ENCODE data around the gene KRT76. TPM values are rescaled to one million over a fixed set of nuclear protein-coding genes. Genes with fewer than 3 reads are reported as not detected.

The KRT76 gene
- total RNA-seq, 4 donors from 2014 or later, result not detected

- Histone ChIP-seq H3K4me3 (no peak overlapping the region), H3K36me3 (no peaks in the 10 kb centered on the region), H3K4me1 (no peaks in the 10 kb centered on the region), H3K9me3 (no peaks in the 10 kb centered on the region), H3K27ac (replicated peaks in 1 of 4) (no peak overlapping the region), H3K27me3 (peaks cover 0 to 23% (median 0%) of the 10 kb centered on the region in 4 donors)
- TF ChIP-seq EP300 (IDR thresholded peaks at IDR 0.05), result no peak
- DNase-seq (ENCODE audit: extremely low spot score), result no peak
- intact Hi-C loops (cut with DNase I), result no loop called here
- WGBS, result 66% methylated on average over 2 of the region's 2 CpGs
Measured at GRCh38 chr12:52722680-52723079, 54.5 kb downstream of the KRT76 start.

DNA sequence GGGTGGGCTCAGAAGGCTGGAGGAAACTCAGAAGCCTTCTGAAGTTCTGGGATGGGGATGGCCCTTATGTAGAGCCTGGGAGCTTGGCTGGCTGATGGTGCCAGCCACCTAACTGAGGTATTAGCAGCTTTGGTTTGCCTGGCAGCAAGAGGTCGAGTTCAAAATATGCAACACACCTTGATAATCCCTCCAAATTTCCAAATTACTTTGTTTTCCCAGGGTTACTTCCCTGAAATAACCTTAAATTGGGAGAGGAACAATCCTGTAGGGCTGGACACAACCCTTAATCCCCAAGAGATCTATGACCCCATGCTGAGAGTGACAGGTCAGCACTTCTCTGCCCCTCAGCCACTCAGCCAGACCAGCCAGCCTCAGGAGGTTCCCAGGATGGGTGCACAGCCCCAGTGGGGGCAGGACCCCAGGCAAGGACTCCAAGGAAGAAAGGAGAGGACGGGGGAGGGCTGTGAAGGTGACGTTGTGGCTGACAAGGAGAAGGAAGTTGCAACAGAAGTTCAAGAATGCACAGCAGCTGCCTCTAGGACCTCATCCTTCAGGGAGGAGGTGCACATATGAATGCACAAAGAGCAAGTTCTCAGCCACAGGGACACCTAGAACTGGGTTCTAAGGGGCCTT is 55.2 kb downstream of the KRT76 start:
- Histone ChIP-seq H3K4me1 (no peaks in the 10 kb centered on the region), H3K36me3 (no peaks in the 10 kb centered on the region), H3K27me3 (peaks cover 0 to 23% (median 0%) of the 10 kb centered on the region in 4 donors), H3K27ac (replicated peaks in 1 of 4) (no peak overlapping the region), H3K9me3 (no peaks in the 10 kb centered on the region), H3K4me3 (no peak overlapping the region)
- TF ChIP-seq, protein P1, sequence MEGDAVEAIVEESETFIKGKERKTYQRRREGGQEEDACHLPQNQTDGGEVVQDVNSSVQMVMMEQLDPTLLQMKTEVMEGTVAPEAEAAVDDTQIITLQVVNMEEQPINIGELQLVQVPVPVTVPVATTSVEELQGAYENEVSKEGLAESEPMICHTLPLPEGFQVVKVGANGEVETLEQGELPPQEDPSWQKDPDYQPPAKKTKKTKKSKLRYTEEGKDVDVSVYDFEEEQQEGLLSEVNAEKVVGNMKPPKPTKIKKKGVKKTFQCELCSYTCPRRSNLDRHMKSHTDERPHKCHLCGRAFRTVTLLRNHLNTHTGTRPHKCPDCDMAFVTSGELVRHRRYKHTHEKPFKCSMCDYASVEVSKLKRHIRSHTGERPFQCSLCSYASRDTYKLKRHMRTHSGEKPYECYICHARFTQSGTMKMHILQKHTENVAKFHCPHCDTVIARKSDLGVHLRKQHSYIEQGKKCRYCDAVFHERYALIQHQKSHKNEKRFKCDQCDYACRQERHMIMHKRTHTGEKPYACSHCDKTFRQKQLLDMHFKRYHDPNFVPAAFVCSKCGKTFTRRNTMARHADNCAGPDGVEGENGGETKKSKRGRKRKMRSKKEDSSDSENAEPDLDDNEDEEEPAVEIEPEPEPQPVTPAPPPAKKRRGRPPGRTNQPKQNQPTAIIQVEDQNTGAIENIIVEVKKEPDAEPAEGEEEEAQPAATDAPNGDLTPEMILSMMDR (IDR thresholded peaks at IDR 0.05), result no peak
- no peak for DNase-seq (ENCODE audit: extremely low spot score)
- intact Hi-C loops (cut with DNase I), result no loop called here
- WGBS, result 39% methylated on average over 3 of the region's 3 CpGs

DNA sequence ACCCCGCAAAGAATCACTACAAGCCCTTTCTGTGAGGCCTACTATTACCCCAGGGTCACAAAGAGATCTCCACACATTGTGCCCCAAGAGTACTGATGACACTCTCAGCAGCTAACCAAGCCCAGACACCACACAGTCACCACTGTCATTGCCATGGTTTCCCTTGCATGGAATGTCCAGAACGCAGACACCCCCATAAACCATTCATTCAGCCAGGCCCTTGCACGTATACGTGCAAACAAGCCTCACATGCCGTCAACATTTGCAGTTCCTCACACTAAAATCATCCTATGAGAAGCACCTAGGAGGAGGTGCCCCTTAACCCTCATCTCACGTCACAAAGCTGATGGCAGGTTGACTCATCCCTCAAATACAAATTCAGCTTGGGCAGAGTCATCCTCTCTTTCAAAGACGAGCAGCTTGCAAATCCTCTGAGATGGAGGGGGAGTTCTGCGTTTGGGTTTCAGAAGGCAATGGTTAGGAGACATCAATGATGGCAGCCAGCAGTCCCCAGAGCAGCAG is 56.7 kb downstream of the KRT76 start:
- Histone ChIP-seq H3K36me3 (no peaks in the 10 kb centered on the region), H3K27ac (replicated peaks in 1 of 4) (no peak overlapping the region), H3K9me3 (no peaks in the 10 kb centered on the region), H3K27me3 (peaks cover 0 to 22% (median under 1%) of the 10 kb centered on the region in 4 donors), H3K4me1 (no peaks in the 10 kb centered on the region), H3K4me3 (no peak overlapping the region)
- intact Hi-C loops (cut with DNase I), result no loop called here
- no peak for DNase-seq (ENCODE audit: extremely low spot score)
- WGBS, result 76% methylated on average over 8 of the region's 8 CpGs
- TF ChIP-seq, protein P1 (IDR thresholded peaks at IDR 0.05), result no peak
- no peak for TF ChIP-seq POLR2A (IDR thresholded peaks at IDR 0.05; ENCODE audit: low read depth)
- no peak for TF ChIP-seq EP300 (IDR thresholded peaks at IDR 0.05)
- no peak for TF ChIP-seq POLR2AphosphoS5 (IDR thresholded peaks at IDR 0.05)

Small RNA genes within 50 kb of the gene (small RNA-seq; reads per million reads assigned to genes)
- gene AC107016.2, result 0 reads per million in 3 donors

Other genes with a start within 250 kb of the KRT76 start
- gene KRT71, start 224.2 kb downstream of the KRT76 start, total RNA-seq, result not detected
- gene KRT74, start 203.5 kb downstream of the KRT76 start, total RNA-seq, result not detected
- gene KRT72, start 175.9 kb downstream of the KRT76 start, total RNA-seq, result not detected
- not detected for gene KRT73, start 158.8 kb downstream of the KRT76 start, total RNA-seq
- gene KRT2, start 125.1 kb downstream of the KRT76 start, total RNA-seq, result not detected
- not detected for gene KRT1, start 96.9 kb downstream of the KRT76 start, total RNA-seq
- not detected for gene KRT77, start 73.8 kb downstream of the KRT76 start, total RNA-seq
- not detected for gene KRT3, start 18.8 kb upstream of the KRT76 start, total RNA-seq
- gene KRT4, start 36.8 kb upstream of the KRT76 start, total RNA-seq, result 1 to 10 TPM in 1 of 4 donors, under 1 TPM in 3; 0.13 to 5.4 (median 0.20) TPM
- not detected for gene KRT79, start 57.0 kb upstream of the KRT76 start, total RNA-seq
- gene KRT78, start 71.6 kb upstream of the KRT76 start, total RNA-seq, result 1 to 10 TPM in 1 of 4 donors, under 1 TPM in 2, not detected in 1; 0.33 to 2.1 (median 0.75) TPM
- gene KRT8, start 127.7 kb upstream of the KRT76 start, total RNA-seq, result 100 to 1,000 TPM; 136 to 508 (median 387) TPM
- 10 to 100 TPM; 19.7 to 42.5 (median 23.6) TPM for gene KRT18, start 171.8 kb upstream of the KRT76 start, total RNA-seq
- 100 to 1,000 TPM; 400 to 648 (median 576) TPM for gene EIF4B, start 229.1 kb upstream of the KRT76 start, total RNA-seq

All from esophagus muscularis mucosa (tissue), 4 donors.